K562 (cell line): ENCODE data around the gene C3. TPM values are rescaled to one million over a fixed set of nuclear protein-coding genes. Genes with fewer than 3 reads are reported as not detected.
A peak's percentile ranks its signal among the peaks of the same experiment; 100 is the strongest.

Experiments used
- CBX2 ChIP-seq: fragments of 200-600 bp; sonication (generic); IDR thresholded peaks from one replicate; pipeline ENCODE4 v1.6.1; 2012; ENCODE audit warnings: mild to moderate bottlenecking, low read length, inconsistent platforms; ENCODE audit not compliant: insufficient read depth, poor library complexity, severe bottlenecking
- CTCFL ChIP-seq: IDR thresholded peaks from 2 replicates; pipeline ENCODE4 v1.6.1; 2011; ENCODE audit warnings: borderline replicate concordance, low read depth, mild to moderate bottlenecking, moderate library complexity, low read length; ENCODE audit not compliant: insufficient read depth, poor library complexity, severe bottlenecking
- GABPB1 ChIP-seq: sonication (generic); formaldehyde crosslinking; IDR thresholded peaks from 2 replicates; pipeline ENCODE4 v1.8.0; 2022; ENCODE audit warnings: mild to moderate bottlenecking, missing genetic modification reagents
- KDM5B ChIP-seq: fragments of 200-600 bp; sonication (generic); IDR thresholded peaks from 2 replicates; pipeline ENCODE4 v1.6.1; 2012; ENCODE audit warnings: low read depth, mild to moderate bottlenecking, moderate library complexity, low read length, control low read depth, inconsistent platforms; ENCODE audit not compliant: insufficient replicate concordance
- LEF1 ChIP-seq: fragments of 450-650 bp; IDR thresholded peaks from 2 replicates; pipeline ENCODE4 v1.6.1; 2016; ENCODE audit warnings: mild to moderate bottlenecking
- MEF2A ChIP-seq: IDR thresholded peaks from 2 replicates; pipeline ENCODE4 v1.6.1; 2011; ENCODE audit warnings: low read depth, mild to moderate bottlenecking, low read length, moderate library complexity; ENCODE audit not compliant: control insufficient read depth
- NBN ChIP-seq: fragments of 450-650 bp; IDR thresholded peaks from 2 replicates; pipeline ENCODE4 v1.6.1; 2016; ENCODE audit warnings: low read depth, mild to moderate bottlenecking
- NONO ChIP-seq, 2 experiments: fragments of 200-400 bp in 1 of 2; fragments of 450-650 bp in 1 of 2; formaldehyde crosslinking in 1 of 2; IDR thresholded peaks; 2 replicates each; pipeline ENCODE4 v1.6.1; 2017; ENCODE audit warnings: low read depth in 2 of 2, mild to moderate bottlenecking in 2 of 2, moderate library complexity in 2 of 2, low read length in 1 of 2
- PHTF2 ChIP-seq: fragments of 250-450 bp; sonication (Bioruptor Pico); IDR thresholded peaks from 2 replicates; pipeline ENCODE4 v1.5.0; 2021; ENCODE audit warnings: mild to moderate bottlenecking
- POLR2AphosphoS2 ChIP-seq: IDR thresholded peaks from 2 replicates; pipeline ENCODE4 v1.6.1; 2012; ENCODE audit warnings: low read length, improper control_type of control experiment
- RBM14 ChIP-seq: fragments of 200-400 bp; formaldehyde crosslinking; IDR thresholded peaks from 2 replicates; pipeline ENCODE4 v1.6.1; 2018; ENCODE audit warnings: low read depth, mild to moderate bottlenecking, low read length, moderate library complexity, borderline replicate concordance; ENCODE audit not compliant: insufficient read depth
- RUNX1 ChIP-seq: sonication (generic); IDR thresholded peaks from 2 replicates; pipeline ENCODE4 v1.6.1; 2016; ENCODE audit warnings: antibody characterized with exemption, low read depth
- SIN3B ChIP-seq: fragments of 450-650 bp; IDR thresholded peaks from 2 replicates; pipeline ENCODE4 v1.6.1; 2017; ENCODE audit warnings: low read depth, mild to moderate bottlenecking, moderate library complexity
- SP2 ChIP-seq: IDR thresholded peaks from 2 replicates; pipeline ENCODE4 v1.6.1; 2011; ENCODE audit warnings: mild to moderate bottlenecking, low read depth, low read length, moderate library complexity; ENCODE audit not compliant: poor library complexity, severe bottlenecking; ENCODE audit errors: extremely low read depth
- TCF7 ChIP-seq: sonication (generic); IDR thresholded peaks from 2 replicates; pipeline ENCODE4 v1.6.1; 2016; ENCODE audit warnings: antibody characterized with exemption, borderline replicate concordance
- ZFX ChIP-seq: sonication (generic); formaldehyde crosslinking; IDR thresholded peaks from 2 replicates; pipeline ENCODE4 v1.8.0; 2022; ENCODE audit warnings: mild to moderate bottlenecking, missing genetic modification reagents, moderate library complexity
- ZNF121 ChIP-seq: sonication (generic); formaldehyde crosslinking; conservative IDR thresholded peaks from 2 replicates; pipeline ENCODE4 v1.8.0; 2022; ENCODE audit warnings: missing genetic modification reagents
- ZNF217 ChIP-seq: sonication (generic); formaldehyde crosslinking; IDR thresholded peaks from 2 replicates; pipeline ENCODE4 v1.8.0; 2022; ENCODE audit warnings: mild to moderate bottlenecking, missing genetic modification reagents
- ZNF384 ChIP-seq: IDR thresholded peaks from 2 replicates; pipeline ENCODE4 v1.6.1; 2012; ENCODE audit warnings: low read depth, low read length, improper control_type of control experiment
- ZNF512 ChIP-seq: IDR thresholded peaks from 2 replicates; pipeline ENCODE4 v1.6.1; 2016; ENCODE audit warnings: missing genetic modification characterization, missing compliant biosample characterization
- ZNF699 ChIP-seq: fragments of 250-450 bp; sonication (Bioruptor Pico); IDR thresholded peaks from 2 replicates; pipeline ENCODE4 v1.8.0; 2021; ENCODE audit warnings: mild to moderate bottlenecking, moderate library complexity; ENCODE audit not compliant: insufficient replicate concordance
- polyA plus RNA-seq, 8 experiments: library from polyadenylated mRNA; depleted of rRNA in 4 of 8; stranded (reverse) in 5 of 8; unstranded in 3 of 8; fragments of >200 nt; fragmentation: Nextera tagmentation in 2 of 8; fragmentation: Illumina TruSeq in 1 of 8; extraction: Ambion mirVana in 2 of 8; extraction: Trizol in 1 of 8; gene quantifications; 2 replicates each; pipeline versions ENCODE4 v1.2.1 to v1.2.3, GENCODE V29; 2011 to 2014; ENCODE audit warnings: inconsistent platforms in 1 of 8, missing spikeins in 1 of 8
- total RNA-seq, 7 experiments: library from RNA; depleted of rRNA in 6 of 7; stranded (reverse); fragments of >200 nt in 6 of 7; fragmentation: Illumina TruSeq in 2 of 7; extraction: Trizol in 2 of 7; gene quantifications; 2 replicates each; pipeline versions ENCODE4 v1.2.1 to v1.2.3, GENCODE V29; 2011 to 2021; ENCODE audit warnings: low replicate concordance in 1 of 7

C3 gene
- total and polyA plus RNA-seq, 9 of the 15 experiments (the other 6 are each of a cell fraction or from before 2014, with no cell fraction given), result 0.59 to 10.6 (median 2.2) TPM

GRCh38 chr19:6737873-6738786 lies 17.7 kb upstream of the C3 start (continued):
- no peak for TF ChIP-seq RUNX1
- no peak for TF ChIP-seq POLR2AphosphoS2
- TF ChIP-seq ZNF217, result no peak
- TF ChIP-seq ZNF512, result no peak
- no peak for TF ChIP-seq ZNF384
- TF ChIP-seq CBX2, result no peak
- TF ChIP-seq CTCFL, result no peak
- peak; percentile 77 for TF ChIP-seq ZFX (CRISPR knock-in tag)
- TF ChIP-seq ZNF699, result no peak
- TF ChIP-seq KDM5B, result no peak
- TF ChIP-seq RBM14, result no peak
- no peak for TF ChIP-seq SP2
- TF ChIP-seq GABPB1, result peak; percentile 88
- no peak for TF ChIP-seq LEF1
- TF ChIP-seq ZNF121 (CRISPR knock-in tag), result no peak
- TF ChIP-seq SIN3B, result no peak
- no peak for TF ChIP-seq NONO (IDR thresholded peaks at IDR 0.05; ENCODE audit: low read depth in 2 of 2, low read length in 1 of 2)
- TF ChIP-seq PHTF2 (CRISPR knock-in tag), result no peak
- no peak for TF ChIP-seq MEF2A
- no peak for TF ChIP-seq TCF7
- TF ChIP-seq NBN, result peak; percentile 28; the same call in 1 of the 2 replicates
